ENCODE results near the gene CASZ1.
A peak's percentile ranks its signal among the peaks of the same experiment; 100 is the strongest.

The CASZ1 gene

DNA sequence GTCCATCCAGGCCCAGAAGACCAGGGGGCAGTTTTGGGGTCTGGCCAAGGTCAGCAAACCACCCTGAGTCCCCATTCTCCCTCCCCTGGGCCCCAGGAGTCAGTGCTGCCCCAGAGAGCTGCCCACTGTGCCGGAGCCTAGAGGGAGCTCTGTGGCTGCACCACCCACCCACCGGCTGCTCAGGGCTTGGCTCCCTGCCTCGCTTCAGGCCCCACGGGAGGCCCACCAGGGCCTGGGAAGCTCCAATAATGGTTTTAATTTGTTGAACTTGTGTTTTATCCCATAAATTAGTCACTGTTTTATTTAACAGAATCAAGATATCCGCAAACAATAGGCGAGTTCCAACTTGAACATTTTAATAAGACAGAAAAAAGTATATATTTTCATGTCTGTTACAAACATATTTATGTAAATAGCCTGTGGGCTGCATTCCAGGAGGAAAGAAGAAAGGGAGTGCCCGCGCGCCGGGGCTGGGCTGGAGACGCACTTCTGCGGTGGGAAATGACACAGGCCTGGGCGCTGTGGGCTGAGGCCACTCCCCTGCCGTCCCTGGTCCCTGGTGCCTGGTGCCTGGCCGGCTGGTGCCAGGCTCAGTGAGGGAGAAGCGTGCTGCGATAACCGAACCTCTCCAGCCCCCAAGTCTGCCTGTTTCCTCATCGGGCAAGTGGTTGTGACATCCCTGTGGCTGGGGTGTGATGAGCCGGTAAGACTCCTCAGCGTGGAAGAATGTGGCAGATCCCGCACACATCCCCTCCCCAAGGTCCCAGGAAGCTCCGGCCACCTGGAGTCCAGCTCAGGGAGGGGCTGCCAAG is 161.2 kb downstream of the CASZ1 start:
- DNase-seq, result no peak

DNA sequence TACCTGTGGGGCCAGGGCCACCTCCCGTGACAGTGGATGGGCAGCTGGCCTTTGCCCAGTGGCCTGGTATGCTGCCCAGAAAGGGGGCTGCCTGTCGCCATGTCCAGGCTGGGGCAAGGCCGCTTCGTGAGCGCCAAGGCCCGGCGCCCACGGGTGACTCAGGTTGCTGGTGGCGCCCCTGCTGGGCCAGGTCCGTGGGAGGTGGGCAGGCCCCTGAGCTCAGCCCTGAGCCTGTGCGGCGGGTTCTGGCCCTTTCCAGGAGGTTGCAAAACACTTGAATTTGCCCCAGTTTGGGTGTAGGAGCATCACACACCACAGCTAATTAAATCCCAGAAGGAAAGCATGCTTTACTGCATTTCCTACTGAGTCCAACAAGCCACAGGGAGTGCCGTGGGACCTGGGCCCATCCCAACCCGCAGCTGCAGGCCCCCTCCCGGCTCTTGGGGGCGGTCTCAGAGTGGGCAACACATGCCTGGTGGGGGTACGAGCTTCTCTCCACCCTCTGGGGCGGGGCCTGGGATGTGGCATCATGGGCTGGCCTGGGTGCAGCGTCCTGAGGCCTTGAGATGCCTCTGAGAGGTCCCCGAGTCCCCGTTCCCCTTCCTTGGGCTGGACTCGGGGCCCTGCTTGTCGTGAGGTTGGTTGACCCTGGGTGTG is 161.9 kb downstream of the CASZ1 start:
- DNase-seq, result no peak

DNA sequence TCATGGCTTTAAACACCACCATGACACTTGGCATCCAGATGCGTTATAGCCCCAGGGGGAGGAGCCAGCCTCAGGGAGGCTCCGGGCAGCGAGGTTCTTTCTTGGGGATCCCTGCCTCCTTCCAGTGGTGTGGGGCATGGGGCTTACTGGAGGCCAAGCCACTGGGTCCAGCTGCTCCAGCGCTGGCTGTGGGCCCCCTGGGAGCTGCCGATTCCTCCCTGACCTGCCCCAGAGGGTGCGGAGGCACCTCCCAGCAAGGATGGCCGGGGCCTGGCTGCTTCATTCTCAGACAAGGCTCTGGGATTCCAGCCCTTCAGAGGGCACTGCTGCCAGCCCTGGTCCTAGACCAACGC is 162.4 kb downstream of the CASZ1 start:
- DNase-seq, result no peak

GRCh38 chr1:10633416-10633815 is 163.0 kb downstream of the CASZ1 start:
- no peak for DNase-seq

DNA sequence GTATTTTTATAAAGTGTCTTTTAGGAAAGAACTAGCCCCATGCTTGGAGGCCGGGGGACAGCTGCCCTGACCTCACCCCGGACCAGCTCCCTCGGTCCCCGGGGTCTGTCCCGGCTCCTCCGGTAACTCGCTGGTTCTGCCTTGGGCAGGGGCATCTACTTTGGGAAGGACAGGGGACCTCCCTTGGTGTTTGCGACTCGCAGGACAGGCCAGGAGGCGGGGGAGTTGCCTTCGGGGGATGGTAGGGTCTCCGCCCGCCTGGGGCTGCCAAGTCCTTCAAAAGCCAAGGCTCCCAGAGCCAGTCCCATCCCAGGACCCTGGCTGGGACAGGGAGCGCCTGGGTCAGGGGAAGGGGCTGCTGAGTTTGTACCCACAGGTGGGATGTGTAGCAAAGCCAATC is 163.8 kb downstream of the CASZ1 start:
- DNase-seq, result no peak

DNA sequence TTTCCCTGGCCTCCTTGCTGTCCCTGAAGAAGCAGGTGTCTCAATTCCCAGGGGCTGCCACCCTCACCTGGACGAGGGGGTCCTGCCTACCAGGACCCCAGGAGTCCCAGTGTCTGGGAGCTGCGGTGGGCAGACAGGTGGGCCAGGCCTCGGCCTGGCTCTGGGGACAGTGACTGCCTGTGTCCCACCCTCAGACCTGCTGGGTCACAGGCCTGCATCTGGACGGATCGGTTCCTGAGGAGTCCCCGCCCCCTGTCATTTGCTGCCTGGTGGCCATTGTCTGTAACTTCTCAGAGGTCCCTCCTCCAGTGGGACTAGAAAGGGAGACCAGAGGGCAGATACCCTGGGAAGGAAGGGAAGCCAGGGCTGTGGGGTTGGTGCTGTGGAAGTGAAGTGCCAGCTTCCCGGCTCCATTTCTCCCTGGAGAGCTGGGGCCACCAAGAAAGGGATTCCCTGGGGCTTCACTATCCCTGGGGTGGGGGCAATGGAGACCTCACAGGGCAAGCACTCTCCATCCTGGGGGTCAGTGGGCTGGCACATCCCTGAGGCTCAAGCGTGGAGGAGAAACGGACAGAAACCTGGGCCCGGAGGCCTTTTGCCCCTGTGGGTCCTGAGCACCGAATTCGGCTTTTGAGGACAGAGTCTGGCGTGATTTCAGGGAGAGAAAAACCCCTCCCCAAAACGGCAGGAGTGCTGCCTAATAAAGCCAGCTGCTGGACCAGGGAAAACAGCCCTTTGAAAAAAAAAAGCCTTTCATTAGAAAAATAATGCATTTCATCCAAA is 164.4 kb downstream of the CASZ1 start:
- DNase-seq, result peak; percentile 83

GRCh38 chr1:10631121-10631810 is 165.2 kb downstream of the CASZ1 start:
- DNase-seq, result no peak

GRCh38 chr1:10630661-10631120 is 165.8 kb downstream of the CASZ1 start:
- DNase-seq, result no peak

- DNase-seq, result no peak
These were observed 166.5 kb downstream of the CASZ1 start for GRCh38 chr1:10629816-10630571.

DNA sequence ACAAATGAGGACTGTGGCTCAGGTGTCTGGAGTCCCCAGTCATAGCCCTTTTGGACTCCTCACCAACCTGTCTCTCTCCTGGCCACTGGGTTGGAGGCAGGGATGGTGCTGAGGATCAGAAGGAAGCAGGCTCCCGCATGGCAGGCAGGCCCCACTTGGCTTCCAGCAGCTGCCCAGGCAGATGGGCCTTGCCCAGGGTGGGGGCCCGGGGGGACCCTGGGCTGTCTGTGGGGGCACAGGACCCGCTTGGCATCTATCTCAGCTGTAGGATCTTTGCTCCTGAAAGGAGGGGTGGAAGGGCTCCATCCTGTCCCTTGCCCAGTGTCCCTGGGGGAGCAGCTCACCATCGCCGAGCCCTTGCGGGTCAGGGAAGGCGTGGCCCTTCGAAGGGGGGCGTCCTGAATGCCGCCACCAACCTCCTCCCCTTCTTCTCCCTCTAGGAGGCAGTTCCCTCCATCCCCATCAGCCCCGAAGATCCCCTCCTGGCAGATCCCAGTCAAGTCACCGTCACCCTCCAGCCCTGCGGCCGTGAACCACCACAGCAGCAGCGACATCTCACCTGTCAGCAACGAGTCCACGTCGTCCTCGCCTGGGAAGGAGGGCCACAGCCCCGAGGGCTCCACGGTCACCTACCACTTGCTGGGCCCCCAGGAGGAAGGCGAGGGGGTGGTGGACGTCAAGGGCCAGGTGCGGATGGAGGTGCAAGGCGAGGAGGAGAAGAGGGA is 167.2 kb downstream of the CASZ1 start:
- DNase-seq, result no peak

DNA sequence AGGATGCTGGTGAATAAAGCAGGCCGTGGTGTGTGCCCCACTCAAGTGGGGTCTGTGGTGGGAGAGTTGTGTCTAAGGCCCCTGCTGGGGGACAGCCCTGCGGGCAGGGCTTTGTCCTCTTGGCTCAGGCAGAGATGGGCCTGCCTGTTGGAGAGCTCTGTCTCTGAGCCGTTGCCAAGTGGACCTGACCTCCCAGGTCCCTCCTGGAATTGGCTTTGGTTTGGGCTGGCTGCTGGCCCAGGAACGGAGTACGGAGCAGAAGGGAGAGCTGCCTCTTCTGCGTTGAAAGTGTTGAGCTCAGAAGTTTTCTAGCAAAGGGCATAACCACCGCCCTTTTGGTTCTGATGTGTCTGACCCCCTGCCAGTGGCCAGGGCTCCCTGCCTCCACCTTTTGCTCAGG is 167.8 kb downstream of the CASZ1 start:
- DNase-seq, result no peak

DNA sequence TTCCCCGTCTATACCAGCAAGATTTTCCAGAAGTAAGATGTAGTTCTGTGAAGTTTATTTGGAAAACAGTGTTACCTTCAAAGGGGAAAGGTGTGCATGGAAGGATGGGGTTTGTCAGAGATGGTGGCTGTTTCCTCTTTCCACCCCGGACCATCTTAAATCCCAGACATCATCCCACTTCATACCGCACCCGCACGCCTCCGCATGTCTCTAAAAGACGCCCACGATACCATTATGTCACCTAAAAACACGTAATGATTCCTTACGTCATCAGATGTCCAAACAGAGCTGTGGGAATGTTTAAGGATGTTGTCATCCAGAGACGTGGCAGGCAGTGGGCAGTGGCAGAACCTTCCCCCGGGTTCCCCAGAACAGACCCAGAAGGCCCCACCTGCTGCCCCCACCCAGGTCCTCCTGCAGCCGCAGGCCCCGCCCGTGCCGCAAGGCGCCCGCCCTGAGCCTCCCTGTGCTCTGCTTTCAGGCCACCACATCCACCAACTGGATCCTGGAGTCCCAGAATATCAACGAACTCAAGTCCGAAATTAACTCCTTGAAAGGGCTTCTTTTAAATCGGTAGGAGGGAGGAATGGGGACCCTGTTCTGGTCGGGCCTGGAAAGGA is 169.5 kb downstream of the CASZ1 start:
- DNase-seq, result no peak

- no peak for DNase-seq
These were observed 170.2 kb downstream of the CASZ1 start for GRCh38 chr1:10626131-10626731.

- DNase-seq, result no peak
These were observed 170.9 kb downstream of the CASZ1 start for GRCh38 chr1:10625554-10625953.

DNA sequence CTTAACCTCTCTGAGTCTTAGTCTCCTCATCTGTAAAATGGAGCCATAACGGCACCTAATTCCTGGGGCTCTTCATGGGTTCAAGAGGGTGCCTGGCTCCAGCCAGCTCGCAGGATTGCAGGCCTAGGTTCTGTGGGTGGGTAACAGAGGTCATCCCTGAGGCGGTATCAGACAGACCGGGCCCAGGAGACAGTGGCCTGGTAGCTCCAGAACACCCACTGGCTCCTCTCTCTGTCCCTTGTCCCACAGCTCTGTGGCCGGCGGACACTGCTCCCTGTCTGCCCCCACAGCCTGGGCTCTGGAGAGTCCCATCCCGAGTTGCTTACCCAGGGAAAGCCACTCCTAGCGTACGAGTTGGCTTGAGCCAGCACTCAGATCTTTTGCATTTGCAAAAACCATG is 171.4 kb downstream of the CASZ1 start:
- DNase-seq, result no peak

DNA sequence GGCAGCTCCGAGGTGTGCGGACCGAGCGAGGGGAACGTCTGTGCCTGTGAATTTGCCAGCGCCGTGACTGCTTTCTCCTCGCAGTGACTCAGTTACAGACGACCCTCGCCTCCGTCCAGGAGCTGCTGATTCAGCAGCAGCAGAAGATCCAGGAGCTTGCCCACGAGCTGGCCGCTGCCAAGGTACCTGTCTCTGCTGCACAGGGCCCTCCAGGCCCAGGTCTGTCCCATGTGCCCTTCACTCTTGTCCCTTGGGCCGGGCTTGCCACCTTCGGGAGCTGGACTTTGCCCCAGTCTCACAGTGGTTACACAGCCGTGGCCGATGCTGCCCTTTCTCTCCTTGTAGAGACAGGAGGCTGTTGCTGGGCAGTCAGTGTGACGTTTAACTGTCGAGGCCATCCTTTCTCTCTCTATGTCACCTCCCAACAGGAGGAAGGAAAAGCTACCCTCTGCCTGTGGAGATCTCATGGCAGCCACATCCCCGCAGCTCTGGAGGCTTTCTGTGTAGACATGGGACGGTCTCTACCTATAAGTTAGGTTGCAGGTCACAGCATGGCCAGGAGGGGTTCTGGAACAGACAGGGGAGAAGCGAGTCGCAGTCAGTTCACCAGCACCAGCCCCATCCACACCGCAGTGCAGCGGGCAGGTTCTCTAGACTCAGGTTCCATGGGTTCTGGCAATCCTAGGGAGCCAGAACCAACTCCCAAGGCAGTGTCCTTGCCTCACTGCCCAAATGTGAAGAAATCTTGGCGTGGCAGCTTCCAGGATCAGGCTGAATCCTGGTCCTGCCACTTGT is 172.0 kb downstream of the CASZ1 start:
- no peak for DNase-seq

- no peak for DNase-seq
These were observed 172.7 kb downstream of the CASZ1 start for GRCh38 chr1:10623686-10624145.

DNA sequence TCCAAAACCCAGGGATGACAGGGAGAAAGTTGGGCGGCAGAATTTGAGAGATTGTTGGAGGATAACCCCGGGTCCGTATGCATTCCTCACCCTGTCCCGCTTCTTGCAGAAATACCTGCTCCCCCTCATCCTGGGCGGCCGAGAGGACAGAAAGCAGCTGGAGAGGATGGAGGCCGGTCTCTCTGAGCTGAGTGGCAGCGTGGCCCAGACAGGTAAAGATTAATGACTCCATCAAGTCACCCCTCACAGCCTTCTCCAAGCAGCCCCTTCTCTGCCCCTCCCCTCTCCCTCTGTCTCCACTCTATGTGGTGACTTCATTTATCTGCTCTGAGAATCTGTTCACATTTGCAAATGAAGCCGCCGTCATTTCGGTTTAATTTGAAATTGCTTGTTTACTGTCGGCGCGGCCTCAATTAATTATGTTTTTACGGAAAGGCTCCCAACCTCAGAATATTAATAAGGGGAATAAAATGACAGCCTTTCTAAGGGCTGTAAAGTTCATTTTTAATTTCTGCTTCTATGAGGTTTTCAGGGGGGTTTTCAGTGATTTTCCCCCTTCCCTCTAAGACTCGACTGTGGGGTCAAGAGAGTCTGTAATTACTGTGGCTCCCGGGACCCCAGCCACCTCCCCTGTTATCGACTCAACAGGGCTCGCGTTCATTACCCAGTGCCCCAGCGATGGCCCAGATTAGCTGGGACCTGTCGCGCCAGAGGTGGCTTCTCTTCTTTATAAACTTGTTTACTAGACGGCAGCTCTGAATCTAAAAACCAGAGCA is 173.3 kb downstream of the CASZ1 start:
- DNase-seq, result no peak

DNA sequence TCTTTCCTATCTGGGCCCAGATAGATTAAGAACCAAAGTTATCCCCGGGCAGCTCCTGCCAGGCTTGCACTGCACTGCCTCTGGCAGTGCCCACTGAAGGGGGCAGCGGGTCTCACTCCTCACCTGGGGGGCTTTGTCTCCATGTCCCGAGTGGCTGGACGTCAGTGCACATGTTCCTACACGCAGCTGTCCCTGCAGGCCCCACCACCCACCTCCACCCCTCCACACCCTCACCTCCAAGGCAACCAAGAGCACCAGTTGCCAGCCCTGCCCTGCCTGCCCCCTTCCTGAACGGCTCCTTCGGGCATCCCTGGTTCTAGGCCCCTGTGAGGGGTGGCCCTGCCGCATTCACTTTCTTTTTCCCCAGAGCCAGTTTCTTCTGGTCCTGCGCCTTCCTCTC is 174.5 kb downstream of the CASZ1 start:
- no peak for DNase-seq
